IPS-18c (cell line): ENCODE results near the gene PDGFC.

ENCODE experiments used
- H3K4me3 ChIP-seq: 2 replicates; pipeline ENCODE4 v1.7.0; 2013; ENCODE audit warnings: low read depth, mild to moderate bottlenecking, low read length, moderate library complexity; ENCODE audit not compliant: insufficient read depth
- H3K9me3 ChIP-seq: one replicate; pipeline ENCODE4 v1.6.1; 2013; ENCODE audit warnings: mild to moderate bottlenecking, low read length, moderate library complexity; ENCODE audit not compliant: control insufficient read depth, insufficient read depth

PDGFC gene

DNA sequence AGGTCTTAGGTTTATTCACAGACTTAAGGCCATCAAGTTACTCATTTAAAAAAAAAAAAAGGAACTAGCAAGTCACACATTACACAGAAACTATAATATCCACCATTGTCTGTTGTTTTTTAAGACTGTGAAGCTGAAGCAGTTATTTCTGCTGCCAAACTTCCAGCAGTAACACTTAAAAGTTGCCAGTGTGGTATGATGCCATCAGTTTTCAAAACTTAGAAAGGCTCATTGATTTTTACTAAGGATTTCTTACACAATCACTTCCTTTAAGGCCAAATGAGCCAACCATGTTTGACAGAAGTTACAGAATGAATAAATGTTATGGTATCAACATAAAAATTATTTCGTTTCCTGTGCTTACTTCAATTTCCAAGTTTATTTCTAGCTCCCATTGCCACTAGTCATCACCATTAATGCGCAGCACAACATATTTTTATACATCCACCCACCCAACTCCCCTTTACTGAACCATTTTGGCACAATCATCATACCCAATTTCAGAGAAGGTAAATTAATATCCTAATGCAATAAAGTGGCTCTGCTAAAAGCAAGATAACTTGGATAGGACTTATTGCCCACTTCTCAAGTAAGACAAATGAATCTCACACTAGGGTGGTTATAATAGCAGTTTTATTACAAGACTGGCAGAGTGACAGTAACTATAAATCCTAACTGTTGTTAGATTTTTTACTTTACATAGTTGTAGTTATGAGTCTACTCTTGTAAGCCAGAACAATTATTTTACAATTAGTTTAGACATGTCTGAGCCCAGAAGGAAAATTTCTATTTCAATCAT lies 13.1 kb downstream of the PDGFC start:
- Histone ChIP-seq H3K9me3 (no peaks in the 10 kb centered on the region), H3K4me3 (no peak overlapping the region)

DNA sequence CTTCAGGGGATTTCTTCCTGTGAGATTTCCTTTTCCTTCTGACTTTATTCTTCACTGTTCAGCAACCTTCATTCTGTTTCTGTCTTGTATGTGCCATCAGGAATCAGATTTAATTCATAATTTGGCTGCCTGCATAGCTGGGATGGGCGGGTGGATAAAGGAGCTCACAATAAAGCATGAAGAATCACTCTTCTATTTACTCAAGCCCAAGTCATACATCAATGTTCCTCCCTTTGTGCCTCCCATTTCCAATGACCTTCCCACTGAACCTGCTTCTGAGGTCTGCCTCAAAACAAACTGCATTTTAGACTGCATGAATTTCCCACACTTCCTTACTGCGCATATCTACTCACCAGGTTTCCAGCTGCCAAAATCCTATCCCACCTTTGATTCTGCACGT lies 14.0 kb downstream of the PDGFC start:
- no peaks in the 10 kb centered on the region for H3K9me3 ChIP-seq
- H3K4me3 ChIP-seq, result no peak overlapping the region

GRCh38 chr4:156956826-156957368 lies 14.7 kb downstream of the PDGFC start:
- Histone ChIP-seq H3K4me3 (no peak overlapping the region), H3K9me3 (no peaks in the 10 kb centered on the region)

- H3K9me3 ChIP-seq, result no peaks in the 10 kb centered on the region
Observed at GRCh38 chr4:156956359-156956758, 15.2 kb downstream of the PDGFC start.

DNA sequence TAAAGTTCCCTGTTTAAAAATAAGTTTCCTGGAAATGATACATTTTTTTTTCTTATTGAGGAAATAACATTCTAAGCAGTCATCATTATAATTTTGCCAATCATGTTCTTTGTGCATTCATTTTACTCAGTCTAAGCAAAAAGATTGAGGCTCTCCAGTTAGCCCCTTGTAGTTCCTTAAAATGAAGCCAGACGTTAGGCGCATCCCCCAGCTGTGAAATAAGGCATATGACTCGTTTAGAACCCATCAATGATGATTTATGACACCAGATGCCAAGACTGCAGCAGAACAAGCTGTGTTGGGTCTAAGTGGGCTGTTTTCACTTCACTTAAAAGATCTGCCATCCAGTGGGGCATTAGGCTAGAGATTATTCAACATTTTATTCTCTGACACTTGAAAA lies 17.0 kb downstream of the PDGFC start:
- Histone ChIP-seq H3K4me3 (no peak overlapping the region), H3K9me3 (no peaks in the 10 kb centered on the region)

More at GRCh38 chr4:156956359-156956758, 15.2 kb downstream of the PDGFC start:
- no peak overlapping the region for H3K4me3 ChIP-seq

GRCh38 chr4:156953951-156954350 lies 17.6 kb downstream of the PDGFC start:
- Histone ChIP-seq H3K4me3 (no peak overlapping the region), H3K9me3 (no peaks in the 10 kb centered on the region)

GRCh38 chr4:156953001-156953400 lies 18.6 kb downstream of the PDGFC start:
- H3K9me3 ChIP-seq, result no peaks in the 10 kb centered on the region
- no peak overlapping the region for H3K4me3 ChIP-seq

GRCh38 chr4:156952078-156952759 lies 19.4 kb downstream of the PDGFC start:
- Histone ChIP-seq H3K9me3 (no peaks in the 10 kb centered on the region), H3K4me3 (no peak overlapping the region)

GRCh38 chr4:156950948-156951347 lies 20.7 kb downstream of the PDGFC start:
- Histone ChIP-seq H3K9me3 (no peaks in the 10 kb centered on the region), H3K4me3 (no peak overlapping the region)

GRCh38 chr4:156950090-156950489 lies 21.5 kb downstream of the PDGFC start:
- Histone ChIP-seq H3K9me3 (no peaks in the 10 kb centered on the region), H3K4me3 (no peak overlapping the region)

DNA sequence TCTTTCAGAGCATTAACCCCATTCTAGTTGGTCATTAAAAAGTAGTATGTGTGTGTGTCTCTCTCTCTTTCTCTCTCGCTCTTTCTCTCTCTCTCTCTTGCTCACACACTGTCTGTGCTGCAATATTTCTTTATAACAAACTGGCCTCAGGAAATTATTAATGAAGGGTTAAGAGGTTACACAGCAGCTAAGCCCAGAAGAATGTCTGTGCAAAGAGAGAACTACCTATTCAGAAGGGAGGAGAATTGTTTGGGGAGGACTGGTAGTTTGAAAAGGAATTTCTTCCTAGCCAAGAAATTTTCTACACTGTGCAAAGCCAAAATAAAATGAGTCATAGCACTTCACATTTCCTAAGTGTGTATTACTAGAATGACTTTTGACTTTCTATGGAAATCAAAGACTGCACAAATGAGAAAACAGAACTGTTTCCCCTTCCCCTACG lies 22.2 kb downstream of the PDGFC start:
- Histone ChIP-seq H3K9me3 (no peaks in the 10 kb centered on the region), H3K4me3 (no peak overlapping the region)

- Histone ChIP-seq H3K4me3 (no peak overlapping the region), H3K9me3 (no peaks in the 10 kb centered on the region)
Observed at GRCh38 chr4:156948738-156949137, 22.9 kb downstream of the PDGFC start.

DNA sequence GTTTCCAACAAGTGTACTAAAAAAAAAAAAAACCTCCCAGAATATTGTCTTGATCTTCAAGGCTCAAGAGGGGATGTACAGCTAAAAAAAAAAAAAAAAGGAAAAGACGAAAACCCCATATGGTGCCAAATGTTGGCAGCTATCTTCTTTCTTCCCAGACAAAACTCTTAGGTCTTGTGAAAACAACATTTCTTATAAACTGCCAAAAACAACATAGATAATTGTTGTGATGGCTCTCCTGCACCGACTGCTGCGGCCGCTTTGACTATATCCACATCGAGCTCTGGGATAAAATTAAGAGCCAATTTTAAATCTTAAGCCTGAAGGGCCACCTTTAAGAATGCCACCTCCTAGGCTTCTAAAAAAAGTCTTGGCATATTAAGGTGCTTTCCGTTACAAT lies 23.5 kb downstream of the PDGFC start:
- Histone ChIP-seq H3K9me3 (no peaks in the 10 kb centered on the region), H3K4me3 (no peak overlapping the region)

DNA sequence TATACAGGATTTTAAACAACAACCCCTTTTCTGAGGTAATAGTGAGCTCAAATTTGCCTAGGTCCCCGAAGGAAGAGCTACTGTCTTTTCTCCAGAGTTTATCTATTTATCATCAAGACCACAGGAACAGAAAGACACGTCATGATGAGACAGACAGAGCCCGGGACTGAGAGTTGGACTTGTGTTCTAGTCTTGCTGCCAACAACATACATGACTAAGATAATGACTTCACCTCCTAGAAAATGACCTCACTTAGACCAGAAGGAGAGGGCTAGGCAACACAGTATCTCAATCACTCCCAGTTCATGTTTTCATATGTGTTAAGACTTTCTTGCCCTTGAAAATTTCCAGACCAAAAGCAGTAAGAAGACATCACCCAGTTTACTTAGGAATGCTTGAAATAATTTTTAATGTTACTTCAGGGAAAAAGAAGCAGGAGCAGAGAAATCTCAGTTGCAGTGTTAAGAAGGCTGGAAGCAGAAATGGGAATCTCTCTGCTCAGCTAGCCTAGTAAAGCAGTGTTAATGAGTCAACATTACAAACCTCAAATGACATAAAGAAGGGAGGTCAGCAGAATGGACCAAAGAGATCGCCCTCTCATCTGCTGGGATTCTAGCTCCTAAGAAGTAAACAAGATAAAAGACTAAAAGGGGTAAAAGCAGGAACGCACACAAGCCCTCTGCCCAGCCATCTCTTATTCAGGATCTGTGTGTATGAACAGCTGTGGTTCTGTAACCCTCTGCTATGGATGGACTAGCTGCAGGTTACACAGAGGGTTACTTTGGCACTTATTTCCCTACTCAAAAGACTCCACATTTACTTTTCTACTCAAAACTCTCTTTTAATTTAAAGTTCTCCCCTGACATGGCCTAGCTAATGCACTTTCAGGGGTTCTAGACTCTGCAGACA lies 24.8 kb downstream of the PDGFC start:
- no peak overlapping the region for H3K4me3 ChIP-seq

DNA sequence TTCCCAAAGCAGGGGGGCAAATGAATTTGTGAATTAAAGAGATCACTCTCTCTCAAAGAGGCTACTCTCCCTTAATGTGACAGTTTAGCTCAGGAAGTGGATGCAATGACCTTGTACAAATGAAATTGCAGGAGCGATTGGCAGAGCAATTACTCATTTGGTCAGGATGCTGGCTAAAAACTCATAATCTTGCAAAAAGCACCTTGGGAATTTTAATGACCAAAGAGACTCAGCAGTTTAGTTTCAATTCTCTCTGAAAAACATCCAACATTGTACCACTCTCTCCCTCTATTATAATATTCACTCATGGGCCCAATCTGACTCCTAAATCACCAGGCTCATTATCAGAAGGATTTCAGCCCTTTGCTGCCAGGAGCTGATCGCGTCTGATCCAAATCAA lies 26.1 kb downstream of the PDGFC start:
- no peak overlapping the region for H3K4me3 ChIP-seq
- H3K9me3 ChIP-seq, result no peaks in the 10 kb centered on the region

More for the DNA sequence above, 24.8 kb downstream of the PDGFC start:
- H3K9me3 ChIP-seq, result no peaks in the 10 kb centered on the region

- H3K9me3 ChIP-seq, result no peaks in the 10 kb centered on the region
- no peak overlapping the region for H3K4me3 ChIP-seq
Observed at GRCh38 chr4:156942991-156943390, 28.6 kb downstream of the PDGFC start.

- Histone ChIP-seq H3K4me3 (no peak overlapping the region), H3K9me3 (no peaks in the 10 kb centered on the region)
Observed at GRCh38 chr4:156941940-156942548, 29.6 kb downstream of the PDGFC start.
